HepG2 (cell line): ENCODE measurements around the gene SLC38A3. TPM values are rescaled to one million over a fixed set of nuclear protein-coding genes. Genes with fewer than 3 reads are reported as not detected.

ENCODE experiments used
- ATF2 ChIP-seq: sonication (generic); formaldehyde crosslinking; IDR thresholded peaks from 2 replicates; pipeline ENCODE4 v1.4.0; 2020; ENCODE audit warnings: missing genetic modification reagents
- BHLHE40 ChIP-seq: IDR thresholded peaks from 2 replicates; pipeline ENCODE4 v1.6.1; 2011; ENCODE audit warnings: low read length, improper control_type of control experiment
- CREB3 ChIP-seq: sonication (generic); formaldehyde crosslinking; IDR thresholded peaks from 2 replicates; pipeline ENCODE4 v1.5.0; 2020; ENCODE audit warnings: missing genetic modification reagents
- CREBL2 ChIP-seq: sonication (generic); formaldehyde crosslinking; IDR thresholded peaks from 2 replicates; pipeline ENCODE4 v1.8.1; 2023; ENCODE audit warnings: missing genetic modification reagents, mild to moderate bottlenecking, borderline replicate concordance
- IKZF5 ChIP-seq: IDR thresholded peaks from 2 replicates; pipeline ENCODE4 v1.6.1; 2018; ENCODE audit warnings: missing genetic modification reagents, mild to moderate bottlenecking, missing compliant biosample characterization
- JARID2 ChIP-seq: sonication (generic); formaldehyde crosslinking; IDR thresholded peaks from 2 replicates; pipeline ENCODE4 v1.8.1; 2023; ENCODE audit warnings: missing genetic modification reagents, inconsistent platforms; ENCODE audit not compliant: insufficient replicate concordance
- MXD1 ChIP-seq: sonication (generic); formaldehyde crosslinking; IDR thresholded peaks from 2 replicates; pipeline ENCODE4 v1.4.0; 2020; ENCODE audit warnings: mild to moderate bottlenecking, missing genetic modification reagents
- PHF20 ChIP-seq: sonication (generic); formaldehyde crosslinking; IDR thresholded peaks from 2 replicates; pipeline ENCODE4 v1.5.0; 2020; ENCODE audit warnings: mild to moderate bottlenecking, missing genetic modification reagents
- RBAK ChIP-seq: sonication (generic); formaldehyde crosslinking; IDR thresholded peaks from 2 replicates; pipeline ENCODE4 v1.5.1; 2020; ENCODE audit warnings: mild to moderate bottlenecking, missing genetic modification reagents
- SNAPC5 ChIP-seq: sonication (generic); formaldehyde crosslinking; IDR thresholded peaks from 2 replicates; pipeline ENCODE4 v1.8.1; 2023; ENCODE audit warnings: mild to moderate bottlenecking, missing genetic modification reagents, borderline replicate concordance
- THAP8 ChIP-seq: sonication (generic); formaldehyde crosslinking; IDR thresholded peaks from 2 replicates; pipeline ENCODE4 v1.5.1; 2020; ENCODE audit warnings: missing genetic modification reagents, mild to moderate bottlenecking, borderline replicate concordance
- UBTF ChIP-seq: sonication (generic); formaldehyde crosslinking; IDR thresholded peaks from 2 replicates; pipeline ENCODE4 v1.4.0; 2020; ENCODE audit warnings: mild to moderate bottlenecking, missing genetic modification reagents
- ZMAT5 ChIP-seq: sonication (generic); formaldehyde crosslinking; IDR thresholded peaks from 2 replicates; pipeline ENCODE4 v1.5.0; 2020; ENCODE audit warnings: mild to moderate bottlenecking, low read depth, missing genetic modification reagents, borderline replicate concordance
- ZMYM3 ChIP-seq: sonication (generic); formaldehyde crosslinking; IDR thresholded peaks from 2 replicates; pipeline ENCODE4 v1.5.1; 2020; ENCODE audit warnings: mild to moderate bottlenecking, missing genetic modification reagents
- ZNF230 ChIP-seq: sonication (generic); formaldehyde crosslinking; IDR thresholded peaks from 2 replicates; pipeline ENCODE4 v1.4.0; 2020; ENCODE audit warnings: mild to moderate bottlenecking, missing genetic modification reagents
- ZNF546 ChIP-seq: sonication (generic); formaldehyde crosslinking; conservative IDR thresholded peaks from 2 replicates; pipeline ENCODE4 v1.8.1; 2023; ENCODE audit warnings: mild to moderate bottlenecking, missing genetic modification reagents
- ZNF597 ChIP-seq: sonication (generic); formaldehyde crosslinking; IDR thresholded peaks from 2 replicates; pipeline ENCODE4 v1.5.0; 2020; ENCODE audit warnings: missing genetic modification reagents
- ZNF790 ChIP-seq: sonication (generic); formaldehyde crosslinking; IDR thresholded peaks from 2 replicates; pipeline ENCODE4 v1.8.0; 2022; ENCODE audit warnings: missing genetic modification reagents, mild to moderate bottlenecking, borderline replicate concordance
- polyA plus RNA-seq, 8 experiments: library from polyadenylated mRNA; depleted of rRNA in 3 of 8; stranded (reverse) in 7 of 8; unstranded in 1 of 8; fragments of >200 nt; fragmentation: Illumina TruSeq in 4 of 8; extraction: Trizol in 4 of 8; gene quantifications; 2 replicates each; pipeline versions ENCODE4 v1.2.1 to v1.2.3, GENCODE V29; 2011 to 2016; ENCODE audit warnings: low read depth in 4 of 8, missing spikeins in 1 of 8, mixed read lengths in 1 of 8; ENCODE audit not compliant: insufficient read depth in 1 of 8
- total RNA-seq, 5 experiments: library from RNA; depleted of rRNA; stranded (reverse); fragments of >200 nt; fragmentation: Illumina TruSeq; extraction: Trizol; gene quantifications; 2 replicates each; pipeline ENCODE4 v1.2.3, GENCODE V29; 2016; ENCODE audit warnings: low read depth in 1 of 5

The SLC38A3 gene
- total and polyA plus RNA-seq, 2 of the 13 experiments (the other 11 are each of a cell fraction or from before 2014, with no cell fraction given) = 29.8 to 164 TPM

GRCh38 chr3:50195501-50196252 lies 9.4 kb upstream of the SLC38A3 start (continued):
- TF ChIP-seq ZNF546 (CRISPR knock-in tag) (0 out of 2 replicates have a peak, but pooled peaks have one; percentile 48), JARID2 (CRISPR knock-in tag) (no peak), ZNF230 (CRISPR knock-in tag) (peak; percentile 93; the same call in 1 of the 2 replicates), ZMAT5 (CRISPR knock-in tag) (no peak), ZNF597 (CRISPR knock-in tag) (no peak), SNAPC5 (CRISPR knock-in tag) (0 out of 2 replicates have a peak, but pooled peaks have one; percentile 89), MXD1 (CRISPR knock-in tag) (peak; percentile 80), ATF2 (no peak), ZNF790 (CRISPR knock-in tag) (no peak), RBAK (no peak), ZMYM3 (CRISPR knock-in tag) (0 out of 2 replicates have a peak, but pooled peaks have one; percentile 26), PHF20 (peak; percentile 46; the same call in 1 of the 2 replicates), BHLHE40 (peak; percentile 48; the same call in 1 of the 2 replicates), IKZF5 (CRISPR knock-in tag) (peak; percentile 82), CREB3 (0 out of 2 replicates have a peak, but pooled peaks have one; percentile 44), CREBL2 (CRISPR knock-in tag) (no peak), UBTF (CRISPR knock-in tag) (peak; percentile 73), THAP8 (CRISPR knock-in tag) (no peak; the same call in 1 of the 2 replicates)
